ENCODE measurements around the gene CPA2.
"Not testable (repeated sequence)": the region's sequence is repeated elsewhere in the genome, so short reads cannot be mapped to it uniquely, and the experiment has no call there.

CPA2 gene

DNA sequence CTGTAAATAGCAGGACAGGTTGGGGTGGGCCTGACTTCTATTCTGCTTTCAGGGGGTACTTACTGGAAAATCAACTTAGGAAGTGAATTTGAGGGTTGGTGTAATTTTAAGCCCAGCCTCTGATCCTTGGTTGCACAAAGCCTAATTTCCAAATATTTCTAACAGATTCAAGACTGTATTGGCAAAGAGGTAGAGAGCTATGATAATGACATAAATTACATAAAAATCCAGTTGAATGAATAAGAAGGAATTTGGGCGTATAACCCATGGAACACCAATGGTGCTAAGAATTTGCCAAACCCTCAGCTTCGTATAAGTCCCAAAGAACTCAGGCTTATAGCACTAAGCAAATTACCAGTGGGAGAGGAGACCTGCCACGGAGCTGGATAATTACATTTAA, 38.2 kb downstream of the CPA2 start:
- Mint-ChIP-seq H3K27ac (peak overlapping the region; percentile 6 to 90 (median 88)), H3K9me3 (no peaks in the 10 kb centered on the region), H3K4me1 (peaks cover 47% of the 10 kb centered on the region), H3K36me3 (ENCODE audit: low read depth) (no peaks in the 10 kb centered on the region), H3K27me3 (ENCODE audit: low read depth) (no peaks in the 10 kb centered on the region), H3K4me3 (no peak overlapping the region)
- TF ChIP-seq, protein P1, sequence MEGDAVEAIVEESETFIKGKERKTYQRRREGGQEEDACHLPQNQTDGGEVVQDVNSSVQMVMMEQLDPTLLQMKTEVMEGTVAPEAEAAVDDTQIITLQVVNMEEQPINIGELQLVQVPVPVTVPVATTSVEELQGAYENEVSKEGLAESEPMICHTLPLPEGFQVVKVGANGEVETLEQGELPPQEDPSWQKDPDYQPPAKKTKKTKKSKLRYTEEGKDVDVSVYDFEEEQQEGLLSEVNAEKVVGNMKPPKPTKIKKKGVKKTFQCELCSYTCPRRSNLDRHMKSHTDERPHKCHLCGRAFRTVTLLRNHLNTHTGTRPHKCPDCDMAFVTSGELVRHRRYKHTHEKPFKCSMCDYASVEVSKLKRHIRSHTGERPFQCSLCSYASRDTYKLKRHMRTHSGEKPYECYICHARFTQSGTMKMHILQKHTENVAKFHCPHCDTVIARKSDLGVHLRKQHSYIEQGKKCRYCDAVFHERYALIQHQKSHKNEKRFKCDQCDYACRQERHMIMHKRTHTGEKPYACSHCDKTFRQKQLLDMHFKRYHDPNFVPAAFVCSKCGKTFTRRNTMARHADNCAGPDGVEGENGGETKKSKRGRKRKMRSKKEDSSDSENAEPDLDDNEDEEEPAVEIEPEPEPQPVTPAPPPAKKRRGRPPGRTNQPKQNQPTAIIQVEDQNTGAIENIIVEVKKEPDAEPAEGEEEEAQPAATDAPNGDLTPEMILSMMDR (IDR thresholded peaks at IDR 0.05; ENCODE audit: unreplicated experiment in 3 of 3): no peak

DNA sequence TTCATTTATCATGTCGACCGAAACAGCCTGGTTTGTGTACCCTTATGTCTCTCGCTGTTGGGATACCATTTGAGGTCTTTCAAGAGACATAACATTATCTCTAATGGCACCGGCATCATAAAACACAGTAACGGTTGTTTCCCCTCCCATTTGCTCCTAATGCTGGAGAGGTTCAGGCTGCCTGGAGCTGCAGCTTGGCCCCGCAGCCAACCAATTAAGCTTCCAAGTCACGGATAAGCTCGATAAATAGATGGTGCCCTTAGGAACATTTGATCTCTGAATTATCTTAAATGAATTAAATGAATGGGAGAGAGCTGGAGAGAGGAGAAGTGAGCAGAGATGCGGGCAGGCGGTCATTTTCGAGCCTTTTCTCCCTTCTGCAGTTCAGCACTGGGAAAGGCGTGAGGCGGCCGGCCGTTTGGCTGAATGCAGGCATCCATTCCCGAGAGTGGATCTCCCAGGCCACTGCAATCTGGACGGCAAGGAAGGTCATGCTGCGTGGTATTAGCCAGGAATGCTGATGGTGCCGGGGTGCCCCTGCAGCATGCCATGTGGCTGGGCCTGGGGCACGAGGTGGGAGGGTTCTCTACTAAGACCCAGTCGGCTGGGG, 38.9 kb downstream of the CPA2 start:
- Mint-ChIP-seq H3K4me3 (no peak overlapping the region), H3K27ac (peak overlapping the region; percentile 59 to 90 (median 88)), H3K27me3 (ENCODE audit: low read depth) (no peaks in the 10 kb centered on the region), H3K4me1 (peaks cover 42% of the 10 kb centered on the region), H3K36me3 (ENCODE audit: low read depth) (no peaks in the 10 kb centered on the region), H3K9me3 (no peaks in the 10 kb centered on the region)
- TF ChIP-seq, protein P1 (IDR thresholded peaks at IDR 0.05; ENCODE audit: unreplicated experiment in 3 of 3): no peak

DNA sequence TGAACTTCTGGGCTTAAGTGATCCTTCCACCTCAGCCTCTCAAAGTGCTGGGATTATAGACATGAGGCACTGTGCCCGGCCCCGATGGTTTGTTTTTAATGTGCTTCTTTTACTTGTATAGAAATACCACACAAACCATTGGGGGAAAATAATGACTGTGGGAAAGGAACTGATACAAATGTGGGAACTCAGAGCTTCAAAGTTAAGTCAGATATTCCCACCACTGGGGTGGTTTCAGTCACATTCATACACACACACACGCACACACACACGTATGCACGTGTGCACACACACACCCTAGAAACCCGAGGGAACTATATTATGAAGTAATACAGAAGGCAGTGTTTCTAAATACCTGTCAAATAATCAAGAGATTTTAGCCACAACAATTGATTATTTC, 43.3 kb downstream of the CPA2 start:
- no peak overlapping the region for H3K4me3 Mint-ChIP-seq
- no peaks in the 10 kb centered on the region for H3K36me3 Mint-ChIP-seq (ENCODE audit: low read depth)
- H3K27me3 Mint-ChIP-seq (ENCODE audit: low read depth): no peaks in the 10 kb centered on the region
- H3K27ac Mint-ChIP-seq: peak overlapping the region in 1 of 3 experiments; percentile 29
- peaks cover 12% of the 10 kb centered on the region for H3K4me1 Mint-ChIP-seq
- H3K9me3 Mint-ChIP-seq: peaks cover 12% of the 10 kb centered on the region
- TF ChIP-seq, protein P1 (IDR thresholded peaks at IDR 0.05; ENCODE audit: unreplicated experiment in 3 of 3): no peak

DNA sequence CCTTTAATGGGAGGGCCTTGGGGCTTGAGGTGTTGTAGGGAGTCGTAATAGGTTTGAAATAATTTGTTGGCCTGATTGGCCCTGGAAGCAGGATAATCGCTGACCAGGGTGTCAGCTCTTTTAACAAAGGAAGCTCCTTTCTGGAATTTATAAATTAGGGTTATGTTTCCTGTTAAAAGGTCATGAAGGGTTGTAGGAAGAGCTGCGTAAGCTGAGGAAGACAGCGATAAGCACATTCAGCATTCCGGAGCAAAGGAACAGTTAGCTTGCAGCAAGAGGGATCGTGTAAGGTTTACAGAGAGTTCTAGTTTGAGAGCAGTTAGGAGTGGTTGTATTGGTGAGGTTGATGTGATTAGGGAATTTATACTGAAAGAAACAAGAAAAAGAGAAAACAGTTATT, 47.6 kb downstream of the CPA2 start:
- Mint-ChIP-seq H3K27me3 (ENCODE audit: low read depth) (no peaks in the 10 kb centered on the region), H3K27ac (no peak overlapping the region), H3K9me3 (peaks cover 12% of the 10 kb centered on the region), H3K36me3 (ENCODE audit: low read depth) (no peaks in the 10 kb centered on the region), H3K4me3 (no peak overlapping the region), H3K4me1 (peaks cover 17% of the 10 kb centered on the region)
- TF ChIP-seq, protein P1 (IDR thresholded peaks at IDR 0.05; ENCODE audit: unreplicated experiment in 3 of 3): no peak

DNA sequence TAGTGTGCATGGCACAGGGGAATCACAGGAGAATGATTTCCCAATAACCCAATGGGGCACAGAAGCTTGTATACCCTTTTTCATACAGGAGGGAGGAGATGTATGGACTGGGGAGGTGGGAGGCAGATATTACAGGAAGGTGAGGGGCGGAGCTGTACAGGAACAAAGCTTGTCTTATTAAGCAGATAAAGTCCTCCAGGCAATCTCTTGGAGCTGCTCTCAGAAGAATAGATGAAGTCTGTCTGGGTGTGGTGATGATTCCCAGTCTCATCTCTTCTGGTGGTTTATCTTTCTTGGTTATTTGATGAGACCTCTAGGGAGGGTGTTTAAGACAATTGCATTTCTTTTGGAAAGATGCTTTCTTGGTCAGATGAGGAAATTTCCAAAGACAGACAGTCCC, 52.9 kb downstream of the CPA2 start:
- TF ChIP-seq, protein P1 (IDR thresholded peaks at IDR 0.05; ENCODE audit: unreplicated experiment in 3 of 3): no peak
- no peaks in the 10 kb centered on the region for H3K27me3 Mint-ChIP-seq (ENCODE audit: low read depth)
- H3K4me1 Mint-ChIP-seq: peaks cover 38% of the 10 kb centered on the region
- no peaks in the 10 kb centered on the region for H3K36me3 Mint-ChIP-seq (ENCODE audit: low read depth)
- H3K9me3 Mint-ChIP-seq: no peaks in the 10 kb centered on the region
- peak overlapping the region in 2 of 3 experiments; percentile 40 to 87 for H3K27ac Mint-ChIP-seq
- H3K4me3 Mint-ChIP-seq: no peak overlapping the region

DNA sequence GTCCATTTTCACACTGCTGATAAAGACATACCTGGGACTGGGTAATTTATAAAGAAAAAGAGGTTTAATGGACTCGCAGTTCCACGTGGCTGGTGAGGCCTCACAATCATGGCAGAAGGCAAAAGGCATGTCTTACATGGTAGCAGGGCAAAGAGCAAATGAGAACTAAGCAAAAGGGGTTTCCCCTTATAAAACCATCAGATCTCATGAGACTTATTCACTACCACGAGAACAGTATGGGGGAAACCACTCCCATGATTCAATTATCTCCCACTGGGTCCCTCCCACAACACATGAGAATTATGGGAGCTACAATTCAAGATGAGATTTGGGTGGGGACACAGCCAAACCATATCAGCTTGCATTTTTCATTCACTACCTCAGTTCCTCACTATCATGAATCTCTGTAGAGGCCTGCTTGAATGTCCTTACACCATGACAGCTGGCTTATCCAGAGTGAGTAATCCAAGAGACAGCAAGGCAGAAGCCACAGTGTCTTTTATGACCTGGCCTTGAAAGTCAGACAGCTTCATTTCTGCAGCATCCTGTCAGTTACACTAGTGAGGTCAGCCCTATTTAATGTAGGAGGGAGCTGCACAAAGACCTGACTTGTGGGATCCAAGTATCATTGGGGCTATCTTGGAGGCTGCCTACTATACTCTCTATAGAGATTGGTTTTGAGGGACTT, 55.0 kb downstream of the CPA2 start:
- Mint-ChIP-seq H3K27ac (peak overlapping the region in 2 of 3 experiments; percentile 5 to 28), H3K4me1 (peaks cover 43% of the 10 kb centered on the region)
- not testable (repeated sequence) for H3K9me3 Mint-ChIP-seq; H3K4me3 Mint-ChIP-seq; H3K27me3 Mint-ChIP-seq (ENCODE audit: low read depth); H3K36me3 Mint-ChIP-seq (ENCODE audit: low read depth)

Data from nephron (organoid).